ENCODE measurements around the gene RNASET2. TPM values are rescaled to one million over a fixed set of nuclear protein-coding genes. Genes with fewer than 3 reads are reported as not detected.
A peak's percentile ranks its signal among the peaks of the same experiment; 100 is the strongest.

Gene RNASET2
- total RNA-seq: 16.4 TPM
- long read RNA-seq, transcript RNASET2-210 (9 exons, 1,375 nt): major isoform, 6 of 17 reads
- long read RNA-seq, partial matches to known transcripts: 0 of 17 reads
- long read RNA-seq, other reads (novel, unspliced or antisense): 10 of 17 reads

- peak; percentile 99 for ATAC-seq
- peak; percentile 99 for DNase-seq (ENCODE audit: missing footprints)
- intact Hi-C loops (cut with DNase I): loop anchor here (2.0 to 10.0 kb wide), 3 partner anchors 42 to 332 kb away; partner anchors contain the start of genes CEP43 and RPS6KA2
Measured at GRCh38 chr6:166956444-166957086, at the start of gene RNASET2. TSS of gene RNASET2 (minus strand) at chr6:166956550. CDS start at chr6:166956182, 368 bp downstream.

- ATAC-seq (peak; percentile 44), DNase-seq (ENCODE audit: missing footprints) (peak; percentile 70)
- intact Hi-C loops (cut with DNase I): no loop called here
Measured at GRCh38 chr6:167005350-167006159, 49.2 kb upstream of the RNASET2 start.

- ATAC-seq (no peak), DNase-seq (ENCODE audit: missing footprints) (no peak)
- intact Hi-C loops (cut with DNase I): loop anchor here (2.0 kb wide), 1 partner anchor 142 kb away; no protein-coding TSS in a partner anchor
Measured at GRCh38 chr6:167000759-167001158, 44.4 kb upstream of the RNASET2 start.

- intact Hi-C loops (cut with DNase I): loop anchor here (2.0 to 5.0 kb wide), 3 partner anchors 43 to 223 kb away; partner anchors contain the start of gene RNASET2
- DNase-seq (ENCODE audit: missing footprints) (no peak), ATAC-seq (no peak)
Measured at GRCh38 chr6:166999884-167000253, 43.5 kb upstream of the RNASET2 start.

GRCh38 chr6:166999145-166999883 lies 43.0 kb upstream of the RNASET2 start, which contains the start of gene CEP43:
TSS of gene CEP43 (plus strand) at chr6:166999397. CDS start at chr6:166999413, 16 bp downstream.
- DNase-seq (ENCODE audit: missing footprints): peak; percentile 98
- ATAC-seq: peak; percentile 99
- intact Hi-C loops (cut with DNase I): loop anchor here (2.0 to 5.0 kb wide), 2 partner anchors 43 to 222 kb away; partner anchors contain the start of gene RNASET2

- intact Hi-C loops (cut with DNase I): loop anchor here (2.0 to 5.0 kb wide), 2 partner anchors 42 to 221 kb away; partner anchors contain the start of gene RNASET2
- ATAC-seq: no peak
- DNase-seq (ENCODE audit: missing footprints): peak; percentile 69
Measured at GRCh38 chr6:166998256-166999144, 42.1 kb upstream of the RNASET2 start.

GRCh38 chr6:166997768-166998255 lies 41.5 kb upstream of the RNASET2 start:
- no peak for DNase-seq (ENCODE audit: missing footprints)
- peak; percentile 9 for ATAC-seq
- intact Hi-C loops (cut with DNase I): loop anchor here (2.0 to 5.0 kb wide), 2 partner anchors 41 to 221 kb away; partner anchors contain the start of gene RNASET2

GRCh38 chr6:166997348-166997747 lies 41.0 kb upstream of the RNASET2 start:
- no peak for ATAC-seq
- intact Hi-C loops (cut with DNase I): loop anchor here (5.0 kb wide), 1 partner anchor 220 kb away; no protein-coding TSS in a partner anchor
- DNase-seq (ENCODE audit: missing footprints): no peak

- ATAC-seq: no peak
- intact Hi-C loops (cut with DNase I): loop anchor here (5.0 kb wide), 1 partner anchor 219 kb away; no protein-coding TSS in a partner anchor
- no peak for DNase-seq (ENCODE audit: missing footprints)
Measured at GRCh38 chr6:166996406-166996805, 40.1 kb upstream of the RNASET2 start.

- DNase-seq (ENCODE audit: missing footprints) (no peak), ATAC-seq (no peak)
- intact Hi-C loops (cut with DNase I): loop anchor here (2.0 kb wide), 1 partner anchor 203 kb away; no protein-coding TSS in a partner anchor
Measured at GRCh38 chr6:166989427-166990032, 33.2 kb upstream of the RNASET2 start.

- intact Hi-C loops (cut with DNase I): loop anchor here (2.0 kb wide), 1 partner anchor 202 kb away; no protein-coding TSS in a partner anchor
- ATAC-seq (no peak), DNase-seq (ENCODE audit: missing footprints) (no peak)
Measured at GRCh38 chr6:166988674-166989201, 32.4 kb upstream of the RNASET2 start.

- ATAC-seq: no peak
- DNase-seq (ENCODE audit: missing footprints): no peak
- intact Hi-C loops (cut with DNase I): loop anchor here (2.0 kb wide), 1 partner anchor 201 kb away; no protein-coding TSS in a partner anchor
Measured at GRCh38 chr6:166987930-166988329, 31.6 kb upstream of the RNASET2 start.

- no peak for ATAC-seq
- intact Hi-C loops (cut with DNase I): no loop called here
Measured at GRCh38 chr6:166987448-166987847, 31.1 kb upstream of the RNASET2 start.

GRCh38 chr6:166980738-166981137 lies 24.4 kb upstream of the RNASET2 start:
- no peak for ATAC-seq
- intact Hi-C loops (cut with DNase I): no loop called here

More at GRCh38 chr6:166987448-166987847, 31.1 kb upstream of the RNASET2 start:
- DNase-seq (ENCODE audit: missing footprints): no peak

GRCh38 chr6:166977621-166978525 lies 21.5 kb upstream of the RNASET2 start:
- no peak for ATAC-seq

More at GRCh38 chr6:166980738-166981137, 24.4 kb upstream of the RNASET2 start:
- no peak for DNase-seq (ENCODE audit: missing footprints)

More at GRCh38 chr6:166977621-166978525, 21.5 kb upstream of the RNASET2 start:
- DNase-seq (ENCODE audit: missing footprints): no peak
- intact Hi-C loops (cut with DNase I): no loop called here

Data from Right ventricle myocardium inferior (tissue), 1 donor.